CD8-positive, alpha-beta memory T cell (primary cell): Measurements from ENCODE around the gene GRN. TPM values are rescaled to one million over a fixed set of nuclear protein-coding genes. Genes with fewer than 3 reads are reported as not detected.
A peak's percentile ranks its signal among the peaks of the same experiment; 100 is the strongest.

ENCODE experiments used
- CTCF ChIA-PET: fragments of 350-600 bp; sonication (Branson Sonifier 250); formaldehyde crosslinking; loops from one replicate; lab custom pipeline; 2021; ENCODE audit warnings: antibody characterized with exemption; lab: Charles Lee
- POLR2A ChIA-PET: fragments of 350-600 bp; sonication (Branson Sonifier 250); formaldehyde crosslinking; loops from one replicate; lab custom pipeline; 2021; ENCODE audit warnings: antibody characterized with exemption; lab: Charles Lee
- DNase-seq, 5 donors: peaks; one replicate each; pipeline versions ENCODE4 v3.0.0 to v3.0.0-alpha.2; 2020 to 2022; ENCODE audit warnings: mixed read lengths in 1 of 5
- H3K27ac ChIP-seq: one replicate; pipeline ENCODE4 v1.7.0; 2013; ENCODE audit warnings: low read depth, mild to moderate bottlenecking, low read length, moderate library complexity
- H3K27me3 ChIP-seq: 2 replicates; pipeline ENCODE4 v1.7.0; 2013; ENCODE audit warnings: low read length, mild to moderate bottlenecking; ENCODE audit not compliant: insufficient read depth, poor library complexity, severe bottlenecking
- H3K36me3 ChIP-seq: 2 replicates; pipeline ENCODE4 v1.7.0; 2013; ENCODE audit warnings: mild to moderate bottlenecking, low read length, moderate library complexity; ENCODE audit not compliant: insufficient read depth
- H3K4me1 ChIP-seq: 2 replicates; pipeline ENCODE4 v1.7.0; 2013; ENCODE audit warnings: mild to moderate bottlenecking, low read length, moderate library complexity; ENCODE audit not compliant: insufficient read depth
- H3K4me3 ChIP-seq: 2 replicates; pipeline ENCODE4 v1.7.0; 2013; ENCODE audit warnings: mild to moderate bottlenecking, low read length
- H3K9me3 ChIP-seq: 2 replicates; pipeline ENCODE4 v1.7.0; 2013; ENCODE audit warnings: mild to moderate bottlenecking, low read length
- H3K27ac Mint-ChIP-seq, 8 donors: one replicate each; pipeline ENCODE4 v1.8.0; 2020 to 2021; ENCODE audit warnings: mixed read lengths in 8 of 8, mild to moderate bottlenecking in 6 of 8, inconsistent platforms in 3 of 8, moderate library complexity in 3 of 8
- H3K27me3 Mint-ChIP-seq, 2 donors: one replicate each; pipeline ENCODE4 v1.8.0; 2020 to 2021; ENCODE audit warnings: mixed read lengths in 2 of 2, mild to moderate bottlenecking in 1 of 2, moderate library complexity in 1 of 2
- H3K36me3 Mint-ChIP-seq, 3 donors: one replicate each; pipeline ENCODE4 v1.8.0; 2020 to 2021; ENCODE audit warnings: mixed read lengths in 3 of 3, inconsistent platforms in 1 of 3, mild to moderate bottlenecking in 1 of 3
- H3K4me1 Mint-ChIP-seq, 3 donors: one replicate each; pipeline ENCODE4 v1.8.0; 2020 to 2021; ENCODE audit warnings: mixed read lengths in 3 of 3, inconsistent platforms in 1 of 3, mild to moderate bottlenecking in 1 of 3
- H3K4me3 Mint-ChIP-seq, 7 donors: one replicate each; pipeline ENCODE4 v1.8.0; 2020 to 2021; ENCODE audit warnings: mixed read lengths in 7 of 7, mild to moderate bottlenecking in 6 of 7, moderate library complexity in 4 of 7, inconsistent platforms in 2 of 7
- H3K9me3 Mint-ChIP-seq, 5 donors: one replicate each; pipeline ENCODE4 v1.8.0; 2020 to 2022; ENCODE audit warnings: mixed read lengths in 5 of 5, mild to moderate bottlenecking in 3 of 5, moderate library complexity in 2 of 5, inconsistent platforms in 1 of 5
- polyA plus RNA-seq: library from polyadenylated mRNA; unstranded; fragments of 300-500 nt; fragmentation: Illumina TruSeq; gene quantifications from one replicate; pipeline ENCODE4 v1.2.3, GENCODE V29; 2021
- total RNA-seq, 2 experiments: library from RNA; stranded (reverse); gene quantifications; one replicate each; pipeline ENCODE4 v1.2.3, GENCODE V29; 2021

The GRN gene
- total and polyA plus RNA-seq, 3 experiments from 2014 or later: 48.7 to 56.4 (median 50.3) TPM

GRCh38 chr17:44314869-44315661 lies 30.0 kb upstream of the GRN start:
- POLR2A ChIA-PET: interaction anchor here (0.5 to 1.4 kb wide), 4 partner anchors 12 to 171 kb away, joined by 3 to 4 read pairs (median 3); no protein-coding TSS in a partner anchor
- peak overlapping the region; percentile 54 for H3K4me3 ChIP-seq
- Mint-ChIP-seq H3K36me3 (peaks cover 3 to 10% (median 4%) of the 10 kb centered on the region in 3 donors), H3K4me3 (peak overlapping the region in 6 of 7 donors; percentile 34 to 74 (median 70)), H3K27me3 (peaks cover 30 to 39% of the 10 kb centered on the region in 2 donors), H3K9me3 (no peaks in the 10 kb centered on the region), H3K27ac (no peak overlapping the region), H3K4me1 (peaks cover 9 to 17% (median 14%) of the 10 kb centered on the region in 3 donors)
- CTCF ChIA-PET: interaction anchor here (0.5 to 3.5 kb wide), 5 partner anchors 12 to 105 kb away, joined by 3 to 20 read pairs (median 4); partner anchors contain the start of gene UBTF
- H3K36me3 ChIP-seq: no peaks in the 10 kb centered on the region
- peaks cover 28% of the 10 kb centered on the region for H3K27me3 ChIP-seq
- H3K4me1 ChIP-seq: peaks cover 11% of the 10 kb centered on the region
- no peaks in the 10 kb centered on the region for H3K9me3 ChIP-seq
- peak in 3 of 5 donors; percentile 14 to 56 (median 30) for DNase-seq
- H3K27ac ChIP-seq: no peak overlapping the region

- CTCF ChIA-PET: interaction anchor here (0.8 to 3.5 kb wide), 5 partner anchors 13 to 189 kb away, joined by 3 to 20 read pairs (median 7); no protein-coding TSS in a partner anchor
- Histone ChIP-seq H3K27me3 (peaks cover 28% of the 10 kb centered on the region), H3K4me3 (no peak overlapping the region)
Observed at GRCh38 chr17:44315760-44316731, 29.1 kb upstream of the GRN start.

GRCh38 chr17:44317545-44317944 lies 27.6 kb upstream of the GRN start:
- no peak overlapping the region for H3K4me3 ChIP-seq
- H3K4me1 Mint-ChIP-seq: peaks cover 10 to 19% (median 14%) of the 10 kb centered on the region in 3 donors
- CTCF ChIA-PET: interaction anchor here (2.3 to 3.5 kb wide), 2 partner anchors 13 to 107 kb away, joined by 7 to 20 read pairs; no protein-coding TSS in a partner anchor
- H3K27ac ChIP-seq: no peak overlapping the region
- peaks cover 11% of the 10 kb centered on the region for H3K4me1 ChIP-seq
- no peaks in the 10 kb centered on the region for H3K9me3 Mint-ChIP-seq
- peaks cover 30 to 36% of the 10 kb centered on the region in 2 donors for H3K27me3 Mint-ChIP-seq
- peaks cover 3 to 33% (median 4%) of the 10 kb centered on the region in 3 donors for H3K36me3 Mint-ChIP-seq
- no peaks in the 10 kb centered on the region for H3K36me3 ChIP-seq
- peaks cover 28% of the 10 kb centered on the region for H3K27me3 ChIP-seq
- peak overlapping the region in 1 of 8 donors; percentile 64 for H3K27ac Mint-ChIP-seq
- POLR2A ChIA-PET: interaction anchor here (0.5 to 0.8 kb wide), 4 partner anchors 9 to 950 kb away, joined by 3 to 6 read pairs (median 4); no protein-coding TSS in a partner anchor
- H3K9me3 ChIP-seq: no peaks in the 10 kb centered on the region
- H3K4me3 Mint-ChIP-seq: peak overlapping the region in 4 of 7 donors; percentile 16 to 62 (median 40)
- no peak for DNase-seq

More at GRCh38 chr17:44315760-44316731, 29.1 kb upstream of the GRN start:
- peak overlapping the region in 2 of 8 donors; percentile 52 to 66 for H3K27ac Mint-ChIP-seq
- DNase-seq: no peak
- POLR2A ChIA-PET: interaction anchor here (0.5 to 1.4 kb wide), 2 partner anchors 13 to 100 kb away, joined by 3 to 4 read pairs; no protein-coding TSS in a partner anchor
- peaks cover 3 to 18% (median 4%) of the 10 kb centered on the region in 3 donors for H3K36me3 Mint-ChIP-seq
- H3K9me3 Mint-ChIP-seq: no peaks in the 10 kb centered on the region
- peaks cover 11% of the 10 kb centered on the region for H3K4me1 ChIP-seq
- no peaks in the 10 kb centered on the region for H3K36me3 ChIP-seq
- no peak overlapping the region for H3K27ac ChIP-seq
- no peaks in the 10 kb centered on the region for H3K9me3 ChIP-seq
- peaks cover 30 to 36% of the 10 kb centered on the region in 2 donors for H3K27me3 Mint-ChIP-seq
- H3K4me3 Mint-ChIP-seq: peak overlapping the region; percentile 34 to 85 (median 71)
- peaks cover 9 to 15% (median 14%) of the 10 kb centered on the region in 3 donors for H3K4me1 Mint-ChIP-seq

- Histone ChIP-seq H3K36me3 (no peaks in the 10 kb centered on the region), H3K9me3 (no peaks in the 10 kb centered on the region), H3K27me3 (peaks cover 28% of the 10 kb centered on the region), H3K27ac (no peak overlapping the region), H3K4me1 (peaks cover 14% of the 10 kb centered on the region), H3K4me3 (no peak overlapping the region)
- Mint-ChIP-seq H3K27ac (peak overlapping the region in 1 of 8 donors; percentile 73), H3K9me3 (no peaks in the 10 kb centered on the region), H3K4me3 (no peak overlapping the region), H3K27me3 (peaks cover 28 to 31% of the 10 kb centered on the region in 2 donors), H3K36me3 (peaks cover 3 to 34% (median 4%) of the 10 kb centered on the region in 3 donors), H3K4me1 (peaks cover 14 to 21% (median 14%) of the 10 kb centered on the region in 3 donors)
- ChIA-PET POLR2A (interaction anchor here (0.5 kb wide), 1 partner anchor 112 kb away, joined by 6 read pairs; no protein-coding TSS in a partner anchor), CTCF (interaction anchor here (1.6 to 2.3 kb wide), 2 partner anchors 12 to 108 kb away, joined by 7 to 8 read pairs; no protein-coding TSS in a partner anchor)
- no peak for DNase-seq
Observed at GRCh38 chr17:44318077-44318892, 26.8 kb upstream of the GRN start.

GRCh38 chr17:44320066-44320465 lies 25.0 kb upstream of the GRN start:
- no peak for DNase-seq
- Mint-ChIP-seq H3K27ac (no peak overlapping the region), H3K36me3 (peaks cover 3 to 37% (median 4%) of the 10 kb centered on the region in 3 donors), H3K4me1 (peaks cover 21 to 27% (median 23%) of the 10 kb centered on the region in 3 donors), H3K9me3 (no peaks in the 10 kb centered on the region), H3K27me3 (peaks cover 20% of the 10 kb centered on the region in 2 donors), H3K4me3 (no peak overlapping the region)
- no peak overlapping the region for H3K4me3 ChIP-seq
- ChIA-PET CTCF (interaction anchor here (1.3 to 1.8 kb wide), 4 partner anchors 10 to 116 kb away, joined by 3 to 5 read pairs (median 4); no protein-coding TSS in a partner anchor), POLR2A (no interaction called here)
- H3K9me3 ChIP-seq: no peaks in the 10 kb centered on the region
- peaks cover 23% of the 10 kb centered on the region for H3K4me1 ChIP-seq
- H3K27ac ChIP-seq: no peak overlapping the region
- H3K36me3 ChIP-seq: no peaks in the 10 kb centered on the region
- H3K27me3 ChIP-seq: peaks cover 17% of the 10 kb centered on the region

GRCh38 chr17:44321246-44322120 lies 23.6 kb upstream of the GRN start:
- Mint-ChIP-seq H3K36me3 (peaks cover 3 to 46% (median 4%) of the 10 kb centered on the region in 3 donors), H3K27ac (no peak overlapping the region), H3K9me3 (no peaks in the 10 kb centered on the region), H3K27me3 (peaks cover 9 to 16% of the 10 kb centered on the region in 2 donors), H3K4me3 (peak overlapping the region in 3 of 7 donors; percentile 10 to 50 (median 41)), H3K4me1 (peaks cover 21 to 22% (median 21%) of the 10 kb centered on the region in 3 donors)
- CTCF ChIA-PET: interaction anchor here (0.9 to 1.8 kb wide), 4 partner anchors 9 to 117 kb away, joined by 3 to 5 read pairs (median 4); no protein-coding TSS in a partner anchor
- Histone ChIP-seq H3K4me3 (no peak overlapping the region), H3K9me3 (no peaks in the 10 kb centered on the region), H3K27me3 (peaks cover 8% of the 10 kb centered on the region), H3K4me1 (peaks cover 18% of the 10 kb centered on the region), H3K36me3 (no peaks in the 10 kb centered on the region), H3K27ac (no peak overlapping the region)
- POLR2A ChIA-PET: interaction anchor here (0.9 kb wide), 1 partner anchor 103 kb away, joined by 4 read pairs; no protein-coding TSS in a partner anchor
- no peak for DNase-seq
